NB4 (cell line): ENCODE measurements around the gene SMAD9.

Source experiments
- CTCF ChIP-seq: IDR thresholded peaks from one replicate; pipeline ENCODE4 v1.5.1; 2012; ENCODE audit warnings: low read depth, low read length
- POLR2A ChIP-seq: IDR thresholded peaks from 2 replicates; pipeline ENCODE4 v1.6.1; 2011; ENCODE audit warnings: mild to moderate bottlenecking; ENCODE audit not compliant: insufficient read length; ENCODE audit errors: extremely low read depth
- TF ChIP-seq, protein P1 (sequence below): IDR thresholded peaks from 2 replicates; pipeline ENCODE4 v1.6.1; 2011; ENCODE audit warnings: low read depth, low read length

GRCh38 chr13:36965767-36966166, 45.7 kb upstream of the SMAD9 start:
- TF ChIP-seq CTCF (no peak), POLR2A (no peak)
- TF ChIP-seq, protein P1, sequence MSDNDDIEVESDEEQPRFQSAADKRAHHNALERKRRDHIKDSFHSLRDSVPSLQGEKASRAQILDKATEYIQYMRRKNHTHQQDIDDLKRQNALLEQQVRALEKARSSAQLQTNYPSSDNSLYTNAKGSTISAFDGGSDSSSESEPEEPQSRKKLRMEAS, result no peak
